K562 (cell line): ENCODE measurements around the gene LRRC3. TPM values are rescaled to one million over a fixed set of nuclear protein-coding genes. Genes with fewer than 3 reads are reported as not detected.

Source experiments
- ATAC-seq: fragments of 200-7000 bp; cut with Tn5 transposase; 3 replicates; pipeline ENCODE4 v1.9.1; 2020; ENCODE audit warnings: moderate library complexity
- BruUV-seq: library from RNA; stranded (reverse); fragments of 400-500 nt; replicated peaks from 2 replicates; lab custom pipeline; 2021; lab: Mats Ljungman, UMichigan
- CTCF ChIA-PET: fragments of 300-600 bp; formaldehyde crosslinking; extraction: SDS; loops from one replicate; lab custom pipeline; 2021; ENCODE audit warnings: low intra/inter-chr PET ratio; lab: Yijun Ruan, JAX
- POLR2A ChIA-PET: fragments of 300-600, 350-650 bp; sonication (Branson Sonifier 250); formaldehyde crosslinking; extraction: SDS; loops from one replicate; lab custom pipeline; 2021; ENCODE audit warnings: antibody characterized with exemption, inconsistent platforms; lab: Yijun Ruan, JAX
- DNase-seq, 4 experiments: peaks; one replicate each; pipeline versions ENCODE4 v3.0.0 to v3.0.0-alpha.2; 2011 to 2018; ENCODE audit warnings: low spot score in 3 of 4, mixed read lengths in 3 of 4; ENCODE audit errors: extremely low read depth in 1 of 4
- FAIRE-seq: peaks from 2 replicates; lab custom pipeline; 2011; peaks lifted over from hg19 to GRCh38; lab: Jason Lieb, UNC
- H2AFZ ChIP-seq: 2 replicates; pipeline ENCODE4 v1.6.0; 2011; ENCODE audit warnings: low read depth, low read length, control low read depth, inconsistent platforms
- H3K27ac ChIP-seq: fragments of 200-600 bp; 3 replicates; pipeline ENCODE4 v1.8.0; 2011; ENCODE audit warnings: low read depth, mild to moderate bottlenecking, control low read depth, inconsistent platforms, low read length, moderate library complexity, mixed read lengths; ENCODE audit errors: extremely low read depth
- H3K27me3 ChIP-seq, 2 experiments: fragments of 300-600 bp in 1 of 2; 2 replicates in 1 of 2; 3 replicates in 1 of 2; pipeline versions ENCODE4 v1.6.0 to v1.8.0; 2011; ENCODE audit warnings: inconsistent platforms in 2 of 2, low read length in 2 of 2, mild to moderate bottlenecking in 1 of 2, mixed read lengths in 1 of 2, moderate library complexity in 1 of 2; ENCODE audit not compliant: control insufficient read depth in 2 of 2, insufficient read depth in 2 of 2
- H3K36me3 ChIP-seq: fragments of 300-600 bp; 3 replicates; pipeline ENCODE4 v1.8.0; 2011; ENCODE audit warnings: mild to moderate bottlenecking, low read length, inconsistent platforms; ENCODE audit not compliant: control insufficient read depth, insufficient read depth
- H3K4me1 ChIP-seq, 2 experiments: fragments of 200-600 bp in 1 of 2; replicated peaks in 1 of 2; 2 replicates in 1 of 2; 3 replicates in 1 of 2; pipeline versions ENCODE4 v1.5.1 to v1.8.0; 2011; ENCODE audit warnings: inconsistent platforms in 2 of 2, low read length in 2 of 2, mild to moderate bottlenecking in 1 of 2, mixed read lengths in 1 of 2, moderate library complexity in 1 of 2; ENCODE audit not compliant: control insufficient read depth in 2 of 2, insufficient read depth in 2 of 2
- H3K4me2 ChIP-seq: 2 replicates; pipeline ENCODE4 v1.6.1; 2011; ENCODE audit warnings: low read length, control low read depth, inconsistent platforms, mixed read lengths; ENCODE audit not compliant: insufficient read depth
- H3K4me3 ChIP-seq: fragments of 200-600 bp; sonication (generic), shearing (Covaris generic); 2 replicates; pipeline ENCODE4 v1.5.1; 2016; ENCODE audit warnings: control low read depth, inconsistent platforms
- H3K79me2 ChIP-seq: fragments of 200-600 bp; 3 replicates; pipeline ENCODE4 v1.8.0; 2011; ENCODE audit warnings: low read length, inconsistent platforms; ENCODE audit not compliant: control insufficient read depth, insufficient read depth
- H3K9ac ChIP-seq, 2 experiments: 2 replicates each; pipeline versions ENCODE4 v1.6.0 to v1.6.1; 2011; ENCODE audit warnings: low read depth in 2 of 2, low read length in 2 of 2, control low read depth in 1 of 2, inconsistent platforms in 1 of 2, mild to moderate bottlenecking in 1 of 2, mixed read lengths in 1 of 2; ENCODE audit not compliant: insufficient read depth in 1 of 2
- H3K9me1 ChIP-seq: one replicate; pipeline ENCODE4 v1.6.0; 2011; ENCODE audit warnings: inconsistent platforms, mild to moderate bottlenecking, low read length, moderate library complexity; ENCODE audit not compliant: control insufficient read depth, insufficient read depth
- H3K9me3 ChIP-seq: replicated peaks from 2 replicates; pipeline ENCODE4 v1.5.1; 2011; ENCODE audit warnings: low read depth, low read length, inconsistent platforms; ENCODE audit not compliant: control insufficient read depth, insufficient read depth
- H4K20me1 ChIP-seq: replicated peaks from 2 replicates; pipeline ENCODE4 v1.6.1; 2011; ENCODE audit warnings: low read length, inconsistent platforms, mixed read lengths; ENCODE audit not compliant: control insufficient read depth, insufficient read depth
- BCOR ChIP-seq: fragments of 450-650 bp; IDR thresholded peaks from 2 replicates; pipeline ENCODE4 v1.6.1; 2016
- CBX8 ChIP-seq: fragments of 200-600 bp; sonication (generic); IDR thresholded peaks from 2 replicates; pipeline ENCODE4 v1.6.1; 2012; ENCODE audit warnings: borderline replicate concordance, mixed run types, low read depth, mild to moderate bottlenecking, moderate library complexity, mixed read lengths, low read length, control low read depth, inconsistent platforms; ENCODE audit not compliant: poor library complexity, severe bottlenecking; ENCODE audit errors: extremely low read depth
- CTCF ChIP-seq, 3 experiments: IDR thresholded peaks in 2 of 3; conservative IDR thresholded peaks in 1 of 3; 2 replicates each; pipeline ENCODE4 v1.5.1; 2011 to 2012; ENCODE audit warnings: low read length in 3 of 3, mild to moderate bottlenecking in 3 of 3, control low read depth in 2 of 3, improper control_type of control experiment in 1 of 3, inconsistent platforms in 1 of 3, low read depth in 1 of 3, mixed read lengths in 1 of 3, moderate library complexity in 1 of 3; ENCODE audit not compliant: insufficient read depth in 2 of 3
- DPF2 ChIP-seq: fragments of 450-650 bp; IDR thresholded peaks from 2 replicates; pipeline ENCODE4 v1.6.1; 2016
- ETV1 ChIP-seq: fragments of 450-650 bp; conservative IDR thresholded peaks from 2 replicates; pipeline ENCODE4 v1.6.1; 2016; ENCODE audit warnings: missing genetic modification characterization, control low read depth, low read depth, missing compliant biosample characterization
- ETV5 ChIP-seq: sonication (generic); formaldehyde crosslinking; IDR thresholded peaks from 2 replicates; pipeline ENCODE4 v1.4.0; 2020; ENCODE audit warnings: low read depth, mild to moderate bottlenecking, missing genetic modification reagents
- GABPA ChIP-seq: fragments of 200-800 bp; sonication (Bioruptor generic); conservative IDR thresholded peaks from 2 replicates; pipeline ENCODE4 v1.6.1; 2016; ENCODE audit warnings: low read depth, missing genetic modification characterization, missing compliant biosample characterization
- HCFC1 ChIP-seq: IDR thresholded peaks from 2 replicates; pipeline ENCODE4 v1.6.1; 2012; ENCODE audit warnings: low read depth, low read length, improper control_type of control experiment
- HLTF ChIP-seq: fragments of 450-650 bp; IDR thresholded peaks from 2 replicates; pipeline ENCODE4 v1.6.1; 2016
- PML ChIP-seq: IDR thresholded peaks from 2 replicates; pipeline ENCODE4 v1.6.1; 2012; ENCODE audit warnings: low read length, inconsistent platforms
- RAD21 ChIP-seq, 2 experiments: fragments of 250-450 bp in 1 of 2; fragments of 450-650 bp in 1 of 2; sonication (Bioruptor Pico) in 1 of 2; formaldehyde crosslinking in 1 of 2; IDR thresholded peaks in 1 of 2; conservative IDR thresholded peaks in 1 of 2; 2 replicates each; pipeline versions ENCODE4 v1.4.0 to v1.8.0; 2020 to 2022; ENCODE audit warnings: mild to moderate bottlenecking in 2 of 2, moderate library complexity in 1 of 2
- RCOR1 ChIP-seq, 2 experiments: IDR thresholded peaks; 2 replicates each; pipeline ENCODE4 v1.6.1; 2012; ENCODE audit warnings: low read depth in 2 of 2, low read length in 2 of 2, borderline replicate concordance in 1 of 2, improper control_type of control experiment in 1 of 2
- RHOXF2B ChIP-seq: fragments of 250-450 bp; sonication (Bioruptor Pico); conservative IDR thresholded peaks from 2 replicates; pipeline ENCODE4 v1.5.1; 2021
- SMC3 ChIP-seq: conservative IDR thresholded peaks from 2 replicates; pipeline ENCODE4 v1.6.1; 2011; ENCODE audit warnings: low read depth, low read length, improper control_type of control experiment; ENCODE audit not compliant: insufficient read depth
- THRAP3 ChIP-seq: fragments of 450-650 bp; IDR thresholded peaks from 2 replicates; pipeline ENCODE4 v1.6.1; 2016; ENCODE audit warnings: mild to moderate bottlenecking, inconsistent platforms, borderline replicate concordance
- TRIM24 ChIP-seq, 2 experiments: fragments of 450-650 bp; IDR thresholded peaks; 2 replicates each; pipeline ENCODE4 v1.6.1; 2016
- XRCC3 ChIP-seq: fragments of 450-650 bp; IDR thresholded peaks from 2 replicates; pipeline ENCODE4 v1.6.1; 2017; ENCODE audit warnings: mild to moderate bottlenecking, moderate library complexity
- ZFP91 ChIP-seq: sonication (generic); formaldehyde crosslinking; IDR thresholded peaks from 2 replicates; pipeline ENCODE4 v1.8.0; 2022; ENCODE audit warnings: mild to moderate bottlenecking, missing genetic modification reagents
- WGBS: fragments of 100-300 bp; shearing (Covaris generic); methylation state at CpG from one replicate; pipeline ENCODE4 v1.1.6; 2016; ENCODE audit warnings: low coverage, mixed read lengths; ENCODE audit not compliant: insufficient coverage; ENCODE audit errors: missing lambda C conversion rate; 5-methylcytosine and 5-hydroxymethylcytosine counted together
- in situ Hi-C: fragments of 300-500 bp; cut with MboI; formaldehyde crosslinking; loops from 4 replicates; pipeline ENCODE4 v1.15.0; 2018; ENCODE audit warnings: inconsistent platforms, mixed read lengths
- intact Hi-C: fragments of 100-400 bp; cut with micrococcal nuclease; formaldehyde crosslinking; loops from 2 replicates; pipeline ENCODE4 v1.14.2; 2022
- polyA plus RNA-seq, 8 experiments: library from polyadenylated mRNA; depleted of rRNA in 4 of 8; stranded (reverse) in 5 of 8; unstranded in 3 of 8; fragments of >200 nt; fragmentation: Nextera tagmentation in 2 of 8; fragmentation: Illumina TruSeq in 1 of 8; extraction: Ambion mirVana in 2 of 8; extraction: Trizol in 1 of 8; gene quantifications; 2 replicates each; pipeline versions ENCODE4 v1.2.1 to v1.2.3, GENCODE V29; 2011 to 2014; ENCODE audit warnings: inconsistent platforms in 1 of 8, missing spikeins in 1 of 8
- total RNA-seq, 7 experiments: library from RNA; depleted of rRNA in 6 of 7; stranded (reverse); fragments of >200 nt in 6 of 7; fragmentation: Illumina TruSeq in 2 of 7; extraction: Trizol in 2 of 7; gene quantifications; 2 replicates each; pipeline versions ENCODE4 v1.2.1 to v1.2.3, GENCODE V29; 2011 to 2021; ENCODE audit warnings: low replicate concordance in 1 of 7

Gene LRRC3
- total and polyA plus RNA-seq, 9 of the 15 experiments (the other 6 are each of a cell fraction or from before 2014, with no cell fraction given), result 0.04 TPM; not detected in 7

GRCh38 chr21:44443891-44444285 is 11.4 kb upstream of the LRRC3 start (continued):
- TF ChIP-seq ZFP91 (CRISPR knock-in tag) (no peak), HCFC1 (no peak), ETV5 (CRISPR knock-in tag) (no peak), DPF2 (no peak)

GRCh38 chr21:44444286-44444931 is 10.9 kb upstream of the LRRC3 start:
- WGBS, result 20% methylated on average over 21 of the region's 21 CpGs
- Histone ChIP-seq H3K9ac (no peak overlapping the region), H3K36me3 (no peaks in the 10 kb centered on the region), H3K9me1 (no peaks in the 10 kb centered on the region), H3K9me3 (no peaks in the 10 kb centered on the region; the same call in 1 of the 2 replicates), H4K20me1 (no peaks in the 10 kb centered on the region; the same call in 1 of the 2 replicates), H3K27ac (no peak overlapping the region), H2AFZ (no peak overlapping the region), H3K4me3 (no peak overlapping the region), H3K4me1 (peaks cover 0 to 22% of the 10 kb centered on the region in 2 experiments; a peak in 1 of 5 replicates), H3K27me3 (peaks cover 33 to 83% of the 10 kb centered on the region in 2 experiments), H3K79me2 (no peaks in the 10 kb centered on the region), H3K4me2 (no peak overlapping the region)
- no TSS peak for BruUV-seq
- DNase-seq (peak; percentile 28 to 53 (median 44)), FAIRE-seq (peak; percentile 63), ATAC-seq (peak; percentile 85)
- in situ Hi-C loops, result no loop called here
- CTCF ChIA-PET, result no interaction called here
- intact Hi-C loops, result no loop called here
- POLR2A ChIA-PET, result interaction anchor here (0.6 to 0.7 kb wide), 2 partner anchors 29 to 51 kb away, joined by 3 to 4 read pairs; no protein-coding TSS in a partner anchor
- TF ChIP-seq HLTF (peak; percentile 94), XRCC3 (no peak), CTCF (IDR thresholded peaks at IDR 0.05 in 2 of 3, conservative IDR thresholded peaks at IDR 0.05 in 1 of 3; ENCODE audit: insufficient read depth in 2 of 3, low read depth in 1 of 3, low read length in 3 of 3) (peak; percentile 54 to 69 (median 58); a peak in 5 of 6 replicates), PML (no peak), RAD21 (CRISPR knock-in tag; conservative IDR thresholded peaks at IDR 0.05 in 1 of 2, IDR thresholded peaks at IDR 0.05 in 1 of 2) (peak in 1 of 2 experiments; percentile 16; a peak in 1 of 4 replicates), TRIM24 (IDR thresholded peaks at IDR 0.05) (no peak), THRAP3 (no peak), GABPA (tag) (peak; percentile 49), ETV1 (tag) (peak; percentile 27; the same call in 1 of the 2 replicates), RHOXF2B (CRISPR knock-in tag) (no peak), RCOR1 (IDR thresholded peaks at IDR 0.05; ENCODE audit: borderline replicate concordance in 1 of 2, low read depth in 2 of 2, low read length in 2 of 2) (peak in 1 of 2 experiments; percentile 55; a peak in 1 of 4 replicates), CBX8 (no peak), SMC3 (0 out of 2 replicates have a peak, but pooled peaks have one; percentile 26), BCOR (peak; percentile 60; the same call in 1 of the 2 replicates)
